IMR-90 (cell line): ENCODE measurements around the gene DPP8. TPM values are rescaled to one million over a fixed set of nuclear protein-coding genes. Genes with fewer than 3 reads are reported as not detected.
"Not testable (repeated sequence)": the region's sequence is repeated elsewhere in the genome, so short reads cannot be mapped to it uniquely, and the experiment has no call there.

Experiments used
- ATAC-seq: fragments of 200-7000 bp; cut with Tn5 transposase; 2 replicates; pipeline ENCODE4 v1.9.1; 2020; ENCODE audit warnings: low read depth, mild to moderate bottlenecking, moderate library complexity
- BruUV-seq: library from RNA; stranded (reverse); fragments of 400-500 nt; replicated peaks from 2 replicates; lab custom pipeline; 2021; lab: Mats Ljungman, UMichigan
- CTCF ChIA-PET: fragments of 300-600 bp; formaldehyde crosslinking; extraction: SDS; loops from one replicate; lab custom pipeline; 2021; ENCODE audit warnings: antibody characterized with exemption; lab: Yijun Ruan, JAX
- POLR2A ChIA-PET: fragments of 300-600 bp; sonication (Branson Sonifier 250); formaldehyde crosslinking; loops from one replicate; lab custom pipeline; 2022; ENCODE audit warnings: antibody characterized with exemption; ENCODE audit not compliant: unreplicated experiment; lab: Charles Lee
- DNase-seq: peaks from one replicate; pipeline ENCODE4 v3.0.0; 2013
- H2AFZ ChIP-seq: replicated peaks from 2 replicates; pipeline ENCODE3; 2013; ENCODE audit warnings: low read length, mild to moderate bottlenecking; ENCODE audit not compliant: poor library complexity
- H2AK5ac ChIP-seq: 2 replicates; pipeline ENCODE4 v1.6.1; 2013; ENCODE audit warnings: low read depth, low read length, inconsistent platforms
- H2AK9ac ChIP-seq: replicated peaks from 2 replicates; pipeline ENCODE3; 2013; ENCODE audit warnings: mild to moderate bottlenecking, low read depth, low read length, moderate library complexity; ENCODE audit not compliant: poor library complexity
- H2BK120ac ChIP-seq: 2 replicates; pipeline ENCODE4 v1.6.1; 2013; ENCODE audit warnings: low read depth, low read length, inconsistent platforms
- H2BK15ac ChIP-seq: 3 replicates; pipeline ENCODE4 v1.6.1; 2013; ENCODE audit warnings: low read depth, low read length, inconsistent platforms
- H2BK20ac ChIP-seq: 2 replicates; pipeline ENCODE4 v1.6.1; 2013; ENCODE audit warnings: low read depth, mild to moderate bottlenecking, inconsistent platforms, low read length, moderate library complexity
- H2BK5ac ChIP-seq: 2 replicates; pipeline ENCODE4 v1.6.1; 2013; ENCODE audit warnings: mild to moderate bottlenecking, low read depth, low read length, inconsistent platforms; ENCODE audit not compliant: poor library complexity, severe bottlenecking
- H3K14ac ChIP-seq: replicated peaks from 2 replicates; pipeline ENCODE4 v1.6.1; 2013; ENCODE audit warnings: low read depth, low read length, inconsistent platforms
- H3K18ac ChIP-seq: 2 replicates; pipeline ENCODE4 v1.6.1; 2013; ENCODE audit warnings: low read depth, low read length, control low read depth
- H3K23ac ChIP-seq: 2 replicates; pipeline ENCODE4 v1.6.1; 2013; ENCODE audit warnings: low read depth, low read length, inconsistent platforms
- H3K27ac ChIP-seq: 2 replicates; pipeline ENCODE4 v1.5.1; 2013; ENCODE audit warnings: mild to moderate bottlenecking, control low read depth, low read length; ENCODE audit not compliant: insufficient read depth
- H3K27me3 ChIP-seq: 2 replicates; pipeline ENCODE4 v1.6.1; 2013; ENCODE audit warnings: low read length; ENCODE audit not compliant: control insufficient read depth, insufficient read depth
- H3K36me3 ChIP-seq: 2 replicates; pipeline ENCODE4 v1.6.1; 2013; ENCODE audit warnings: low read length, mixed read lengths; ENCODE audit not compliant: control insufficient read depth, insufficient read depth
- H3K4ac ChIP-seq: 2 replicates; pipeline ENCODE4 v1.6.1; 2013; ENCODE audit warnings: low read depth, low read length, inconsistent platforms
- H3K4me1 ChIP-seq: 2 replicates; pipeline ENCODE4 v1.6.1; 2013; ENCODE audit warnings: low read length, mixed read lengths; ENCODE audit not compliant: control insufficient read depth, insufficient read depth
- H3K4me2 ChIP-seq: 2 replicates; pipeline ENCODE4 v1.6.1; 2013; ENCODE audit warnings: low read depth, mild to moderate bottlenecking, control low read depth, low read length, moderate library complexity
- H3K4me3 ChIP-seq: 2 replicates; pipeline ENCODE4 v1.5.1; 2013; ENCODE audit warnings: low read depth, mild to moderate bottlenecking, control low read depth, low read length, moderate library complexity; ENCODE audit not compliant: insufficient read depth
- H3K56ac ChIP-seq: 2 replicates; pipeline ENCODE4 v1.6.1; 2013; ENCODE audit warnings: low read length, inconsistent platforms; ENCODE audit not compliant: insufficient read depth; ENCODE audit errors: extremely low read depth
- H3K79me1 ChIP-seq, 2 experiments: 2 replicates each; pipeline ENCODE4 v1.6.1; 2013; ENCODE audit warnings: low read length in 2 of 2, inconsistent platforms in 1 of 2, low read depth in 1 of 2
- H3K9ac ChIP-seq: 2 replicates; pipeline ENCODE4 v1.6.1; 2013; ENCODE audit warnings: low read depth, low read length, control low read depth
- H3K9me1 ChIP-seq: 2 replicates; pipeline ENCODE4 v1.6.1; 2013; ENCODE audit warnings: low read length, inconsistent platforms; ENCODE audit not compliant: insufficient read depth
- H3K9me3 ChIP-seq: 2 replicates; pipeline ENCODE4 v1.6.1; 2013; ENCODE audit warnings: low read length; ENCODE audit not compliant: control insufficient read depth, insufficient read depth
- H4K20me1 ChIP-seq: 2 replicates; pipeline ENCODE4 v1.6.1; 2013; ENCODE audit warnings: low read length, inconsistent platforms; ENCODE audit not compliant: insufficient read depth
- H4K5ac ChIP-seq: 2 replicates; pipeline ENCODE4 v1.6.1; 2013; ENCODE audit warnings: mild to moderate bottlenecking, low read depth, low read length, control low read depth
- H4K8ac ChIP-seq, 2 experiments: 2 replicates each; pipeline ENCODE4 v1.6.1; 2013; ENCODE audit warnings: low read depth in 2 of 2, low read length in 2 of 2, control low read depth in 1 of 2, inconsistent platforms in 1 of 2
- H4K91ac ChIP-seq: 2 replicates; pipeline ENCODE4 v1.6.1; 2013; ENCODE audit warnings: low read depth, low read length, inconsistent platforms; ENCODE audit not compliant: insufficient read depth
- CEBPB ChIP-seq: IDR thresholded peaks from 2 replicates; pipeline ENCODE4 v1.6.1; 2012; ENCODE audit warnings: low read depth, low read length, improper control_type of control experiment
- WGBS, 2 experiments: methylation state at CpG; one replicate each; pipeline versions ENCODE4 v1.1.5 to v1.1.7; 2013; ENCODE audit warnings: missing lambda C conversion rate in 2 of 2; ENCODE audit not compliant: insufficient read length in 1 of 2; ENCODE audit errors: extremely low coverage in 2 of 2; 5-methylcytosine and 5-hydroxymethylcytosine counted together
- dilution Hi-C: fragments of 300-500 bp; cut with HindIII; formaldehyde crosslinking; loops from one replicate; pipeline ENCODE4 v1.14.3; 2018; ENCODE audit warnings: low sequenced_read_pairs; ENCODE audit not compliant: unreplicated experiment
- in situ Hi-C: fragments of 300-500 bp; cut with MboI; formaldehyde crosslinking; loops from 3 replicates; pipeline ENCODE4 v1.14.3; 2019; ENCODE audit warnings: low sequenced_read_pairs, inconsistent platforms, mixed read lengths
- intact Hi-C: fragments of 100-400 bp; cut with micrococcal nuclease; formaldehyde crosslinking; loops from 2 replicates; pipeline ENCODE4 v1.10.0; 2022
- polyA plus RNA-seq, 3 experiments: library from polyadenylated mRNA; depleted of rRNA; stranded (reverse); fragments of >200 nt; gene quantifications; 2 replicates each; pipeline ENCODE4 v1.2.3, GENCODE V29; 2012; ENCODE audit warnings: low replicate concordance in 1 of 3
- total RNA-seq: library from RNA; depleted of rRNA; stranded (reverse); fragments of >200 nt; gene quantifications from 2 replicates; pipeline ENCODE4 v1.2.3, GENCODE V29; 2012
- TF ChIP-seq, protein P1 (sequence below): fragments of 150-350 bp; IDR thresholded peaks from 2 replicates; pipeline ENCODE4 v1.6.1; 2016; ENCODE audit warnings: low read depth, mild to moderate bottlenecking, low read length, moderate library complexity, borderline replicate concordance

DPP8 gene
- total and polyA plus RNA-seq, 2 of the 4 experiments (the other 2 are of a cell fraction), result 10.7 to 29.4 TPM

DNA sequence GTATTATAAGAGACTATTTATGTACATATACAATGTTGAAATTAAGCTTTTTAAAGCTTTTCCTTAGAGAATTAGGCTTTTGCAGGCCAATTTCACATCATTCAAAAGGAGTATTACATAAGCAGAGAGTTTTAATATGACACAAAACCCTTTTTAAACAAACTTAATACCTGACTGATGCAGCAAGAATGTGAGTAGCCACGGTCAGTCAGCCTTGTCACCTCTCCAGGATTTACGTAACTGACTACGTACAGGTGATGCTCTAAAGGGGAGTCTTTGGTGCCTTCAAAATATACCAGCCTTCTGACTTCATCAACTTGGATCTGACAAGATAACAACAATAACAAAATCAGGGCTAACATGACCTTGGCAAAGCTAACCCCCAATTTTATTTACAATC is 50.6 kb downstream of the DPP8 start:
- dilution Hi-C loops (no loop called here), in situ Hi-C loops (no loop called here), intact Hi-C loops (no loop called here)
- Histone ChIP-seq H3K79me1 (peaks cover 4 to 5% of the 10 kb centered on the region in 2 experiments; a peak in 1 of 4 replicates), H2BK120ac (no peak overlapping the region), H3K56ac (no peak overlapping the region), H3K4ac (no peak overlapping the region), H4K8ac (no peak overlapping the region), H2AK5ac (no peak overlapping the region), H3K27ac (no peak overlapping the region), H4K91ac (no peak overlapping the region), H3K27me3 (no peaks in the 10 kb centered on the region), H3K23ac (no peak overlapping the region), H2BK20ac (no peak overlapping the region), H2AK9ac (no peak overlapping the region), H3K9ac (no peak overlapping the region), H4K20me1 (no peaks in the 10 kb centered on the region), H3K4me1 (peaks cover 5% of the 10 kb centered on the region), H3K9me1 (no peaks in the 10 kb centered on the region), H2AFZ (no peak overlapping the region), H3K18ac (no peak overlapping the region), H3K4me2 (no peak overlapping the region), H3K36me3 (peaks cover 41% of the 10 kb centered on the region), H4K5ac (no peak overlapping the region), H2BK15ac (no peak overlapping the region), H3K14ac (no peak overlapping the region), H3K4me3 (no peak overlapping the region), H2BK5ac (no peak overlapping the region), H3K9me3 (no peaks in the 10 kb centered on the region)
- CTCF ChIA-PET, result interaction anchor here (0.9 to 1.1 kb wide), 2 partner anchors 12 to 46 kb away, joined by 3 read pairs; no protein-coding TSS in a partner anchor
- DNase-seq, result peak; percentile 66
- WGBS, 2 experiments, result no CpG with 5 or more reads among the region's 3 CpGs
- no TSS peak for BruUV-seq
- TF ChIP-seq, protein P1, sequence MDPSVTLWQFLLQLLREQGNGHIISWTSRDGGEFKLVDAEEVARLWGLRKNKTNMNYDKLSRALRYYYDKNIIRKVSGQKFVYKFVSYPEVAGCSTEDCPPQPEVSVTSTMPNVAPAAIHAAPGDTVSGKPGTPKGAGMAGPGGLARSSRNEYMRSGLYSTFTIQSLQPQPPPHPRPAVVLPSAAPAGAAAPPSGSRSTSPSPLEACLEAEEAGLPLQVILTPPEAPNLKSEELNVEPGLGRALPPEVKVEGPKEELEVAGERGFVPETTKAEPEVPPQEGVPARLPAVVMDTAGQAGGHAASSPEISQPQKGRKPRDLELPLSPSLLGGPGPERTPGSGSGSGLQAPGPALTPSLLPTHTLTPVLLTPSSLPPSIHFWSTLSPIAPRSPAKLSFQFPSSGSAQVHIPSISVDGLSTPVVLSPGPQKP, result no peak
- TF ChIP-seq CEBPB, result 0 out of 2 replicates have a peak, but pooled peaks have one; percentile 14
- POLR2A ChIA-PET, result no interaction called here
- peak; percentile 27; the same call in 1 of the 2 replicates for ATAC-seq

DNA sequence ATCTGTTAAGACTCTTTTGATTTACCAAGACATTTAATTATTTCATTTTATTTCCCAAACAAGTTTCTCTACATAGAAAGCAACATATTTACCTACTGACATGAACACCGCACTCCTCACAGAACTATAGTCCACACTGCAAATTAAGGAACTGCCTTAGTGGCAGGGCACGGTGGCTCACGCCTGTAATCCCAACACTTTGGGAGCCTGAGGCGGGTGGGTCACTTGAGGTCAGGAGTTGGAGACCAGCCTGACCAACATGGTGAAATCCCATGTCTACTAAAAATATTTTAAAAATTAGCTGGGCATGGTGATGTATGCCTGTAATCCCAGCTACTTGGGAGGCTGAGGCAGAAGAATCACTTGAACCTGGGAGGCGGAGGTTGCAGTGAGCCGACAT is 54.4 kb downstream of the DPP8 start:
- H4K8ac ChIP-seq, H3K9me1 ChIP-seq, H4K5ac ChIP-seq, BruUV-seq, H2BK15ac ChIP-seq, H4K91ac ChIP-seq, dilution Hi-C loops, H3K23ac ChIP-seq, H3K4me1 ChIP-seq, H3K56ac ChIP-seq, H3K18ac ChIP-seq, in situ Hi-C loops, ATAC-seq, H2BK20ac ChIP-seq, DNase-seq, H3K27me3 ChIP-seq, H3K9me3 ChIP-seq, H3K4me3 ChIP-seq, H3K4ac ChIP-seq, H2BK120ac ChIP-seq, H3K79me1 ChIP-seq, H2AFZ ChIP-seq, H3K4me2 ChIP-seq, H3K14ac ChIP-seq, H2AK9ac ChIP-seq, H2BK5ac ChIP-seq, intact Hi-C loops, CTCF ChIA-PET, POLR2A ChIA-PET, H4K20me1 ChIP-seq, H2AK5ac ChIP-seq, H3K9ac ChIP-seq, H3K27ac ChIP-seq: not testable (repeated sequence)
- peaks cover 43% of the 10 kb centered on the region for H3K36me3 ChIP-seq
- no CpG with 5 or more reads among the region's 6 CpGs for WGBS, 2 experiments
